ENCODE results near the gene CCL17.

CCL17 gene

GRCh38 chr16:57377080-57377841, 27.3 kb upstream of the CCL17 start:
- DNase-seq (ENCODE audit: low spot score), result peak; percentile 74

DNA sequence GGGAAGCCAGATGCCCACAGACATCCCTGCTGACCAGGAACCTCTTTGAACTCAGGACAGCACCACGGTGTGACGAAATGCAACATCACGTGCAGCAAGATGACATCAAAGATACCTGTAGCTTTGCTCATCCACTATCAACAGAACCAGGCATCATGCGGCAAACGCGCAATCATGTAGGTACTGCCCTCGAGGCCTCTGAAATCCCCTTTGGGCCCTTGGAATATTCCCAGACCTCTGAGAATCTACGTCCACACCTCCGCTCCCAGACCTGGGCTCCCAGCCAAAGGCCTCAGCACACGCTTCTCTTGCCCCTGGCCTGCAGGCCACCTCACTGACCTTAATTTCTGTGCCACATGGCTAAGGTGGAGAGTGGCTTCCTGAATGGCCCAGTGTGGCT, 25.0 kb upstream of the CCL17 start:
- DNase-seq (ENCODE audit: low spot score), result no peak

DNA sequence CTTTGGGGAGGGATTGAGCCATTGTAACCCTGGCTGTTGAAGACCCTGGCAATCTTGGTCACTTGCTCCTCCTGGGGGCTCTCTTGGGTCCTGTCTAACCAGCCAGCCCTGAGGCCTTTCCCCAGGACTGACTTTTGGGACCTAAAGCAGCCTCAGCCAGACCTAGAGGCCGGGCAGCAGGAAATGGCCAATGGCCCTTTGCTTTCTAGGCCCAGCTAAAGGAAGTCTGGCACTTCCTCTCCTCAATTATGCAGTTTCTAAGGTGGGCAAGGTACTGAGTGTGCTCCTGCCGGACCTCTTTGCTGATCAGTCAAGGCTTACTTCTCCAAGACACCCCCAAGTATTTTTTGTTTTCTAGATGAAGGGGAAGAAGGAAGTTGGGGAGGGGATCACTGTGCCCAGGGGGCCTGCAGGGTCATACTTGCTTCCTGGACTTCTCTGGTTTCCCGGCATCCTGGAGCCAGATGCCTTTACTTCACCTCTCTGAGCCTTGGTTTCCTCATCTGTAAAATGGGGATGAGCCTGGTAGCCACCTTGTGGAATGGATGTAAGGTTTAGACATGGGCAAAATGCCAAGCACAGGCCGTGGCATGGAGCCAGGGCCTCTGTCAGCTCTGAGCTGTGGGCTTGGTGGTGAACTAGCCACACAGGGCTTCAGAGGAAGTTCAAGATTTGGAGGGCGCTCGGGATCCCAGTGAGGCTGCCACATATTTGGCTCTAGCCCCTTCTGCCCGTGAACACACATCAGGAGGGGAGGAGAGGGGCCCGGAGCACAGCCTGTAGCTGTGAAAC, 23.7 kb upstream of the CCL17 start:
- no peak for DNase-seq (ENCODE audit: low spot score)

- DNase-seq (ENCODE audit: low spot score), result no peak
Observed at GRCh38 chr16:57381791-57382534, 22.6 kb upstream of the CCL17 start.

DNA sequence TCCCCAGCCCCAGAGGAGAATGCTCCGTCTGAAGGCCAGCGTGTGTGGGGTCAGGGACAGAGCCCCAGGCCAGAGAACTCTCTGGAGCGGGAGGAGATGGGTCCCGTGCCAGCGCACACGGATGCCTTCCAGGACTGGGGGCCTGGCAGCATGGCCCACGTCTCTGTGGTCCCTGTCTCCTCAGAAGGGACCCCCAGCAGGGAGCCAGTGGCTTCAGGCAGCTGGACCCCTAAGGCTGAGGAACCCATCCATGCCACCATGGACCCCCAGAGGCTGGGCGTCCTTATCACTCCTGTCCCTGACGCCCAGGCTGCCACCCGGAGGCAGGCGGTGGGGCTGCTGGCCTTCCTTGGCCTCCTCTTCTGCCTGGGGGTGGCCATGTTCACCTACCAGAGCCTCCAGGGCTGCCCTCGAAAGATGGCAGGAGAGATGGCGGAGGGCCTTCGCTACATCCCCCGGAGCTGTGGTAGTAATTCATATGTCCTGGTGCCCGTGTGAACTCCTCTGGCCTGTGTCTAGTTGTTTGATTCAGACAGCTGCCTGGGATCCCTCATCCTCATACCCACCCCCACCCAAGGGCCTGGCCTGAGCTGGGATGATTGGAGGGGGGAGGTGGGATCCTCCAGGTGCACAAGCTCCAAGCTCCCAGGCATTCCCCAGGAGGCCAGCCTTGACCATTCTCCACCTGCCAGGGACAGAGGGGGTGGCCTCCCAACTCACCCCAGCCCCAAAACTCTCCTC, 21.9 kb upstream of the CCL17 start:
- DNase-seq (ENCODE audit: low spot score), result peak; percentile 45

DNA sequence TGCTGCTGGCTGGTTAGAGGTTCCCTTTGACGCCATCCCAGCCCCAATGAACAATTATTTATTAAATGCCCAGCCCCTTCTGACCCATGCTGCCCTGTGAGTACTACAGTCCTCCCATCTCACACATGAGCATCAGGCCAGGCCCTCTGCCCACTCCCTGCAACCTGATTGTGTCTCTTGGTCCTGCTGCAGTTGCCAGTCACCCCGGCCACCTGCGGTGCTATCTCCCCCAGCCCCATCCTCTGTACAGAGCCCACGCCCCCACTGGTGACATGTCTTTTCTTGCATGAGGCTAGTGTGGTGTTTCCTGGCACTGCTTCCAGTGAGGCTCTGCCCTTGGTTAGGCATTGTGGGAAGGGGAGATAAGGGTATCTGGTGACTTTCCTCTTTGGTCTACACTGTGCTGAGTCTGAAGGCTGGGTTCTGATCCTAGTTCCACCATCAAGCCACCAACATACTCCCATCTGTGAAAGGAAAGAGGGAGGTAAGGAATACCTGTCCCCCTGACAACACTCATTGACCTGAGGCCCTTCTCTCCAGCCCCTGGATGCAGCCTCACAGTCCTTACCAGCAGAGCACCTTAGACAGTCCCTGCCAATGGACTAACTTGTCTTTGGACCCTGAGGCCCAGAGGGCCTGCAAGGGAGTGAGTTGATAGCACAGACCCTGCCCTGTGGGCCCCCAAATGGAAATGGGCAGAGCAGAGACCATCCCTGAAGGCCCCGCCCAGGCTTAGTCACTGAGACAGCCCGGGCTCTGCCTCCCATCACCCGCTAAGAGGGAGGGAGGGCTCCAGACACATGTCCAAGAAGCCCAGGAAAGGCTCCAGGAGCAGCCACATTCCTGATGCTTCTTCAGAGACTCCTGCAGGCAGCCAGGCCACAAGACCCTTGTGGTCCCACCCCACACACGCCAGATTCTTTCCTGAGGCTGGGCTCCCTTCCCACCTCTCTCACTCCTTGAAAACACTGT, 21.0 kb upstream of the CCL17 start:
- DNase-seq (ENCODE audit: low spot score), result peak; percentile 42

DNA sequence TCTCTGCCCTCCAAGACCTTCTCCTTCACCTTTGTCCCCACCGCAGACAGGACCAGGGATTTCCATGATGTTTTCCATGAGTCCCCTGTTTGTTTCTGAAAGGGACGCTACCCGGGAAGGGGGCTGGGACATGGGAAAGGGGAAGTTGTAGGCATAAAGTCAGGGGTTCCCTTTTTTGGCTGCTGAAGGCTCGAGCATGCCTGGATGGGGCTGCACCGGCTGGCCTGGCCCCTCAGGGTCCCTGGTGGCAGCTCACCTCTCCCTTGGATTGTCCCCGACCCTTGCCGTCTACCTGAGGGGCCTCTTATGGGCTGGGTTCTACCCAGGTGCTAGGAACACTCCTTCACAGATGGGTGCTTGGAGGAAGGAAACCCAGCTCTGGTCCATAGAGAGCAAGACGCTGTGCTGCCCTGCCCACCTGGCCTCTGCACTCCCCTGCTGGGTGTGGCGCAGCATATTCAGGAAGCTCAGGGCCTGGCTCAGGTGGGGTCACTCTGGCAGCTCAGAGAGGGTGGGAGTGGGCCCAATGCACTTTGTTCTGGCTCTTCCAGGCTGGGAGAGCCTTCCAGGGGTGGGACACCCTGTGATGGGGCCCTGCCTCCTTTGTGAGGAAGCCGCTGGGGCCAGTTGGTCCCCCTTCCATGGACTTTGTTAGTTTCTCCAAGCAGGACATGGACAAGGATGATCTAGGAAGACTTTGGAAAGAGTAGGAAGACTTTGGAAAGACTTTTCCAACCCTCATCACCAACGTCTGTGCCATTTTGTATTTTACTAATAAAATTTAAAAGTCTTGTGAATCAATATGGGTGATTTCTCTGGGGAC, 20.1 kb upstream of the CCL17 start:
- no peak for DNase-seq (ENCODE audit: low spot score)

GRCh38 chr16:57385083-57385482, 19.5 kb upstream of the CCL17 start:
- no peak for DNase-seq (ENCODE audit: low spot score)

DNA sequence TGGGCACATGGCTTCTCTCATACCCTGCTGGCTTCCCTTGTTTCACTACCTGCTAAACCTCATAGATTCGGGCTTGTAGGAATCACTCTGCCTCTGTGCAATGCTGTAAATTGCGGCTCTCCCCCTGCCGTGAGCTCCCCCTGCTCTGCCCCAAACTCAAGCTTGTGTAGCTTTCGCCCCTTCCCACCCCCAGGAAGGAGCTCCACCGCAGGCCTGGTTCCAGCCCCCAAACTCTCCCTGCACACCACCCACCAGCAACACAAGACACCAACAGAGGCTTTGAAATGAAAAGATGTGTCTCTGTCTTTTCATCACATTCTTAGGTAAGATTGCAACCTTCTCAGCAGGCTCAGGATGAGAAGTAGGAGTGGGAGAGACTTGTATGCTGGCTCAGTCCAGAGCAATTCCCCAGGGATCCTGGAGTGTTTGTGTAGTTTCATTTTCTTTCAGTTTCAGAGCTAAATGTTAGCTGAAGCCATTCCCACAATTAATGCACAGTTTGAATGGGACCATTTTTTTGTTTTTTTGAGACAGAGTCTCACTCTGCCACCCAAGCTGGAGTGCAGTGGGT, 18.1 kb upstream of the CCL17 start:
- peak; percentile 40 for DNase-seq (ENCODE audit: low spot score)

GRCh38 chr16:57387598-57388354, 16.8 kb upstream of the CCL17 start:
- DNase-seq (ENCODE audit: low spot score), result no peak

DNA sequence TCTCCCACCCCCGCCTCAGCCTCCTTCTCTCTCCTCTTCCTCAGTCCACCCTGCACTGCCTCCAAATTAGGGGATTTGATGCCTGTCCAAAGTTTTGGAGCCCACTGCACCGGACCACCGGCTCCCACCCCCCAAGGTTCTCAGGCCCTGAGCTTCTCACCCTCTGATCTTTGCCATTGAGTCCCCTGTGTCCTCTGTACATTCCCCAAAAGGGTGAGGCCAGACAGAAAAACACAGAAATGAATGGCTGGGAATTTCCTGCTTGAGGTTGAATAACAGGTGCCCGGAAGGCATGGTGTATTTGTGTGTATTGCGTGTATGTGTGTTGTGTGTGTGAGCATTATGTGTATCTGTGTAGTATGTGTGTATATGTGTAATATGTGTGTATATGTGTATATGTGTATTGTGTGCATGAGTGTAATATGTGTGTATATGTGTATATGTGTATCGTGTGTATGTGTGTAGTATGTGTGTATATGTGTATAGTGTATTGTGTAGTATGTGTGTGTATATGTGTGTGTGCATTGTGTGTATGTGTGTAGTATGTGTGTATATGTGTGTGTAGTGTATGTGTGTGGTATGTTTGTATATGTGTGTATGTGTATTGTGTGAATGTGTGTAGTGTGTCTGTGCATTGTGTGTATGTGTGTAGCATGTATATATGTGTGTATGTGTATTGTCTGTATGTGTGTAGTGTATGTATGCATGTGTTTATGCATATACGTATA, 16.0 kb upstream of the CCL17 start:
- DNase-seq (ENCODE audit: low spot score), result no peak

DNA sequence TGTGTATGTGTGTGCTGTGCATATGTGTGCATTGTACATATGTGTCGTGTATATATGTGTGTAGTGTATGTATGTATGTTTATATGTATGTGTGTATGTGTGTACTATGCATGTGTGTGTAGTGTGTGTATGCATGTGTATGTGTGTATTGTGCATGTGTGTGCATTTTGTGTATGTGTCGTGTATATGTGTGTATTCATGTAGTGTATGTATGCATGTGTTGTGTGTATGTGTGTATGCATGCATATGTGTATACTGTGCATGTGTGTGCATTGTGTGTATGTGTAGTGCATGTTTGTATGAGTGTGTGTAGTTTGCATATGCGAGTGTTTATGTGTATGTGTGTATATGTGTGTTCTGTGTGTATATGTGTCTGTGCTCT, 15.5 kb upstream of the CCL17 start:
- no peak for DNase-seq (ENCODE audit: low spot score)

DNA sequence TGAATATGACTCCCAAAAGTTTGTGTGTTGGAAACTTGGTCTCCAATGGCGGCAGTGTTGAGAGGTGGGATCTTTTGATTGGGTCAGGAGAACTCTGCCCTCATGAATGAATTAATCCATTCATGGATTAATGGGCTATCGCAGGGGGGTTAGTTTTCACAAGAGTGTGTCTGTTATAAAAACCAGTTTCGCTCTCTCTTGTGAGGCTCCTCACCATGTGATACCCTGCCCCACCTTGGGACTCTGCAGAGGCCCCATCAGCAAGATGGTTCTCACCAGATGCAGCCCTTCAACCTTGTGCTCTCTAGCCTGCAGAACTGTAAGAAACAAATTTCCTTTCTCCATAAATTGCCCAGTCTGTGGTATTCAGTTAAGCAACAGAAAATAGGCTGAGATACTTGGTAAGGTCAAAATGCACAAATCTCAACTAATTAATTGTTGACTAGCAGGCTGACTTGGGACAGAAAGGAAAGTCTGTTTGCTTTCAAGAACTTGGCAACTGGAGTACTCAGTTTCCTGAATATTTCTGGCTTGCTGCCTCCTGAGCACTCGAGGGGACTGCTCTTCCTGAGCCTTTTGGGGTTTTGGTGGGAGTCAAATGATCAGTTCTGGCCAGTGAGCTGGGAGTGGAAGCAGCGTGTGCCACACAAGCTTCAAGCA, 13.8 kb upstream of the CCL17 start:
- no peak for DNase-seq (ENCODE audit: low spot score)

DNA sequence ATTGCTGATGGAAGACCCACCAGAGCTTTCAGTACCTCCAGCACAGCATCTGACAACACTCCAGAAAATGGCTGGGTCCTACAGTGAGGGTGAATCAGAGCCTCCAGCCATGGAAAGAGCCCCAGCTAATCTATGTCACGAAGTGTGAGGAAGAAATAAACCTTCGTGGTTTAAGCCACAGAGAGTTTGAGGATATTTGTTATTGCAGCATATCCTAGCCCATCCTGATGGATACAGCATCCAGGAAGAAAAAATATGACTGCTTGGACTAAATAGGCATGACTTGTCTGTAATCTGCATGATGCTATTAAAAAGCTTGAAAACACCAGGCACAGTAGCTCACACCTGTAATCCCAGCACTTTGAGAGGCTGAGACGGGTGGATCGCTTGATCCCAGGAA, 13.3 kb upstream of the CCL17 start:
- DNase-seq (ENCODE audit: low spot score), result no peak

DNA sequence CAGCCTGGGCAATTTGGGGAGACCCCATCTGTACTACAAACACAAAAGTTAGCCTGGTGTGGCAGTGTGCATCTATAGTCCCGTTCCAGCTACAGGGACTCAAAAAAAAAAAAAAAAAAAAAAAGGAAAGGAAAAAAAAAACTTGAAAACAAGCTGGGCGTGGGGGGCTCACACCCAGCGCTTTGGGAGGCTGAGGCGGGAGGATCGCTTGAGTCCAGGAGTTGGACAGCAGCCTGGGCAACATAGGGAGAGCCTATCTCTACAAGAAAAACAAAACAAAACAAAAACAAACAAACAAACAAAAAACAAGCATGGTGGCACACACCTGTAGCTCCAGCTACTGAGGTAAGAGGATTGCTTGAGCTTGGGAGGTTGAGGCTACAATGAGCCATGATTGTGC, 12.9 kb upstream of the CCL17 start:
- DNase-seq (ENCODE audit: low spot score), result no peak

GRCh38 chr16:57392694-57393093, 11.9 kb upstream of the CCL17 start:
- no peak for DNase-seq (ENCODE audit: low spot score)

DNA sequence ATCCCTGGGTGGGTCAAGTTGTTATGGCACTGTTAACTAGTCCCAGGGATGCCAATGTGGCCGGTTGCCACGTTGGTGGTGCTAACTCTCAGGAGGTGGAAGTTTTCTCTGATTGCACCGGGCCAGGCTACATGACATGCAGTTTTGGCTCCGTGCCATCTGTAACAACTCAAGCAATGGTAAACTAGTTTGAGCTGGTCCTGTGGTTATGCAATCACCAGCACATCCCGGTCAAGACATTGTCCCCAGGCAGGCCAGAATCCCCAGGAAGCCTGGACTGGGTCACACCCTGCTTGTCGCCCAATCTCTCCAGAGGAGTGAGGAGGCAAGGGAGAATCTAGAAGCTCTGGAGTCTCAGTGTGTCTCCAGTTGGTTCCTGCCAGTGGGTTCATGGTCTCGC, 10.1 kb upstream of the CCL17 start:
- no peak for DNase-seq (ENCODE audit: low spot score)
